Suppressor macrophage (primary cell): ENCODE results near the gene NEK1.

ENCODE experiments used
- DNase-seq, 4 experiments: peaks; one replicate each; pipeline ENCODE4 v3.0.0-alpha.2; 2020 to 2022

The NEK1 gene

DNA sequence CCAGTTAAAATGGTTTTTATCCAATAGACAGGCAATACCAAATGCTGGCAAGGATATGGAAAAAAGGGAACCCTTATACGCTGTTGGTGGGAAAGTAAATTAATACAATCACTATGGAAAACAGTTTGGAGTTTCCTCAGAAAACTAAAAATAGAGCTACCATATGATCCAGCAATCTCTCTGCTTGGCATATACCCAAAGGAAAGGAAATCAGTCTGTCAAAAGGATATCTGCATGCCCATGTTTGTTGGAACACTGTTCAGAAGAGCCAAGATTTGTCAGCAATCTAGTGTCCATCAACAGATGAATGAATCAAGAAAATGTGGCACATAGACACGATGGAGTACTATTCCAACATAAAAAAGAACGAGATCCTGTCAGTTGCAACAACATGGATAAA lies 250.6 kb downstream of the NEK1 start:
- DNase-seq, result no peak

DNA sequence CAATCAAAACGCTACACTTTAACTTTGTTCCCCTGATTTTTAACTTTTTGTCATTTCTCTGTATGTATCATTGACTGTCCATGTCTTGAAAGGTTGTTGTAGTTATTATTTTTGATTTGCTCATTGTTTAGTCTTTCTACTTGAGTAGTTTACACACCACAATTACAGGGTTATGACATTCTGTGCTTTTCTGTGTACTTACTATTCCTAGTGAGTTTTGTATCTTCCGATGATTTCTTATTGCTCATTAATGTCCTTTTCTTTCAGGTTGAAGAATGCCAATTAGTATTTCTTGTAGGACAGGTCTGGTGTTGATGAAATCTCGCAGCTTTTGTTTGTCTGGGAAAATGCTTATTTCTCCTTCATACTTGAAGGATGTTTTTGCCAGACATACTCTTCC lies 252.4 kb downstream of the NEK1 start:
- no peak for DNase-seq

DNA sequence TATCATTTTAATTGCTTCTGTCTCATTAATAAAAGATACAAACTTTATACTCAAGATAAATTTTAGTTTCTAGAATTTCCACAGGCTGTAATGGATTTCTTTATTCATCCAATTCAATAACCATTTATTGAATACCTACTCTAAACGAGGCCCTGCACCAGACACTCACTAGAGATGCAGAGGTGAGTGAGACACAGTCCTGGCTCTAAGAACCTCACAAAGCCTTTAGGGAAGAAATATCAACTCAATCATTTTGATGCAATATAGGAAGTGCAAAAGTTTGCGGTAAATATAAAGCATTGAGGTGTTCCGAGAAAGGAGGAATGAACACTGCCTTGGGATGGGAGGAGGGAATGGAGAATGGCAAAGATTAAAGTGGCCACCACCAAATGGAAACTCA lies 260.0 kb downstream of the NEK1 start:
- no peak for DNase-seq

DNA sequence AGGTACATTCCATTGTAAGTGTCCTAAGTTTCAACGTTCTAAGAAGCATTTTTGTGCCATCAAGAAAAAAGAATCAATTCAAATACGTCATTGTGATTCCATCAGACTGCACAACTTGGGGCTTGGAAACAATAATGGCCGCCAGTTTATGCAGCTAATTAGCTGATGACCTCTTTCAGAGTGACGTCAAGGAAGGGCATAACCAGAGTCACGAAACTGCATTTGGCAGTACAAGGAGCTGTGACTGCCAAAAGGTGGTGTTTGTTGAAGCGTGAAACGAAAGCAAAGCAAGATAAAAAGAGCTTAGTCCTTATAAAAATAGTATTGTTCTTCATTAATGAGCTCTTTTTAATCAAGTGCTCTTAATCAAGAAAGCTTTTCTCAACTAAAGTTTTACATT lies 260.5 kb downstream of the NEK1 start:
- DNase-seq, result no peak

DNA sequence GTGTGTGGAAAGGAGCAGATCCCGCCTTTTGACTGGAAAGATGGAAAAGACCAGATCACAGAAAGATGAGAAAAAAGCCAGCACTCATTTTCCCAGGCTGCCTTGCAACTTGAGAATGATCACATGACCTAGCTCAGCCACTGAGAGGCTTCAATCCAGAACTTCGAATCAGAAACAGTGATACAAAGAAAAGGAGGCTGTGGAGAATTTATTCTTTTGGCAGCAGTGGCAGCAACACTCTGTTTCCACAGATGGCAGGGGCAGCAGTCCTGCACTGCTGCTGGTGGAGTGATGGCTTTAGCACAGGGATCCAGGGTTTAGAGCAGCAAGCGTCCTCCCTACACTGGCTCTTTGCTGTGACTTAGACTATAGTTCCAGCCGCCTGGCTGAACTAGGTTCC lies 263.8 kb downstream of the NEK1 start:
- no peak for DNase-seq

DNA sequence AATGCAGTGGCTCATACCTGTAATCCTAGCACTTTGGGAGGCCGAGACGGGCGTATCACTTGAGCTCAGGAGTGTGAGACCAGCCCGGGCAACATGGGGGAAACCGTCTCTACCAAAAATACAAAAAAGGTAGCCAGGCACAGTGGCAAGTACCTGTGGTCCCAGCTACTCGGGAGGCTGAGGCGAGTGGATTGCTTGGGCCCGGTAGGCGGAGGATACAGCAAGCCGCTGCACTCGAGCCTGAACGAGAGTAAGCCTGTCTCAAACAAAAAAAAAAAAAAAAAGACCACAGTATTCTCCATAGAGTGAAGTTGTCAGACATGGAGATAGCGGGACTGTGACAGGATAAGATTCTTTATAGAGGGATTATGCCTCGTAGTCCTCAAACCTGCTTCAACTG lies 265.5 kb downstream of the NEK1 start:
- DNase-seq, result no peak

DNA sequence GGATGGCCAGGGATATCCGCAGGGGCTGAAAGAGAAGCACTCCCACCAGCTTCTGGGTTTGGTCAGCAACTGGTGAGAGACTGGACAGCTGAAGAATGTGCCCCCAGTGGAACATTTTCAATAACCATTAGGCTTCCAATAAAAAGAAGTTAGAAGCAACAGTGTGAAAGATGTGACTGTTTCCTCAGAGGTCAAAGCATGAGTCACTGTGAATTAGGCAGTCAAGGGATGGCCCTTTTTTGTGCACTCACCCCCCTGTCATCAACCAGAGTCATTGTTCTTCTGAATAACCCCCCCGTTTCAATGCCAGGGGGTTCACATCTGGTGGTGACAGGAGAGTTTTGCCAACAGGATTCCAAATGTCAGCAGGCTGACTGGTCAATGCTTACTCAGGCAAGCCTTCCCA lies 267.1 kb downstream of the NEK1 start:
- no peak for DNase-seq
